ENCODE results near the gene HAND1.

DNA sequence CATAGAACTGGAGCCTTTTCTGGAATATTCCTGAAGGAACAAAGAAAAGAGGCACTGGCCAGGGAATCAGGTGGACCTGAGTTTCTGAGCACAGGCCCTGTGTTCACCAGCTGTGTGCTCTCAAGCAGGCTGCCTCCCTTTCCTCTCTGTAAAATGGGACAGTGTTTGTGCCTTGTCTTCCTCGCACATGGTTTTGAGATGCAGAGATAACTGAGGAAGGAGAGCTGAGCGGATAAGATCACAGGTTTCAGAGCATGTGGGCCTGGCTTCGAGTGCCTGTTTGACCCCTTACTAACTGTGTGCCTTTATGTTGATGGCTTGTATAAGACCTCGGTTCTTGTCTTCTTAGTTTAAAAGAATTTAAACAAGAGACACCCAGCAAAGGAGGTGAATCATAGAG is 46.2 kb upstream of the HAND1 start:
- no peak for TF ChIP-seq YY1 (IDR thresholded peaks at IDR 0.05; ENCODE audit: insufficient read depth, insufficient read length)
- no peak for TF ChIP-seq ZNF274 (IDR thresholded peaks at IDR 0.05; ENCODE audit: low read depth, low read length)
- TF ChIP-seq SUZ12 (IDR thresholded peaks at IDR 0.05; ENCODE audit: extremely low read depth, insufficient read depth, insufficient read length), result no peak

Measured in NT2/D1 (cell line).